ENCODE results near the gene CDC14A.
A peak's percentile ranks its signal among the peaks of the same experiment; 100 is the strongest.

CDC14A gene

DNA sequence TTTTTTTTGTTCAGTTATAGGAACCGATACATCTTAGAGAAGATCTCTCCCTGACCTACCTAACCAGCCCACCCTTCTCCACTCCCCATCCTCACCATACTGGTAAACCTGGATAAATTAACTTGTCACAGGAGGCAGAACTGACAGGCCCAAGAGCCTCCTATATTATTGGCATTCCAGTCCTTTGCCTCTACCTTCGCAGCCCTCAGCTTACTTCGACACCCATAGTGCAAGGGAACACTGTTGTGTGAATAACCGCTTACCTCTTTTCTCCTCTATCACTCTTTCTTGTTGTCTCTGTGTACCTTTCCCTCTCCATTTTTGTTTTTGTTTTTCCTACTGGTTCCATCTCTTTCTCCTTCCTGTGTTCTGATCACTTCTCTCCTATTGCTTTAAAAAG is 58.7 kb downstream of the CDC14A start:
- no peak for DNase-seq

GRCh38 chr1:100411574-100411973 is 59.3 kb downstream of the CDC14A start:
- no peak for DNase-seq

GRCh38 chr1:100413035-100413434 is 60.7 kb downstream of the CDC14A start:
- DNase-seq, result no peak

GRCh38 chr1:100414693-100415497 is 62.6 kb downstream of the CDC14A start:
- DNase-seq, result peak; percentile 79

GRCh38 chr1:100415498-100415778 is 63.1 kb downstream of the CDC14A start:
- DNase-seq, result no peak

GRCh38 chr1:100419072-100419471 is 66.8 kb downstream of the CDC14A start:
- DNase-seq, result no peak

DNA sequence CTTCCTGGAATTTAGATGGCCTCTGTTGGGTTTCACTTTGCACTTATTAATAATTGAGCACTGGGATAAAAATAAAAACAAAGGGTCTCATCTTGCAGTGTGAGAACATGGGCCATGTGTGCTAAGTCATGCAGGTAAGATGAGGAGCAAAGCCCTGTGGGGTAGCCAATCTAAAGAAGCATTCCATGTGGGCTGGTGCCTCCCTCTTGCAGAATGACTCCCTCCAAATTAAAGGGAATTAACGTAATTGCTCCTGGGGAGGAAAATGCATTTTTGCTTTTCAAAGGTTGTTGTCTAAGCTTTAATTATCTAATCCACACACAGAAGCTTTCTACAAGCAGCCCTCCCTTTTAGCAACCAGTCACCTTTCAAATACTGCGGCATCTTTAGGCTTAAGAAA is 69.8 kb downstream of the CDC14A start:
- peak; percentile 92 for DNase-seq

- DNase-seq, result peak; percentile 26
Observed at GRCh38 chr1:100423832-100424337, 71.6 kb downstream of the CDC14A start.

DNA sequence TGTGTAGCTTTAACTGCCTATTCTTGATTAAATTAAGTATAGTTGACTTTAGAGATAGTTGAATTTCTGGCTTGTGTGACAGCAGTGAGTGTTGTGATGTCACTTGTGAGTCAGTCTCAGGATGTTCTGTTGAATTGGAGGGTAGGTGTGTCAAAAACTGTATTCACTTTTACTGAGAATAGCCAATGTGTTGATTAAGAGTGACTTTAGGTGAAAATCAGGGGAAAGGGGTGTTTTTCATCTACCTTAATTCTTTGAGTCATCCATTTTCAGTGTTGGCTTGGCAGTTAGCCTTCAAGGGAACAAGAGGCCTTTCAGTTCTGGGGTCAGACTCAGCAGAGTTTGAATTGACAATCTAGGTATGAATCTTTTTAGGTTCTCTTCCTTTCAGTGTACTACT is 75.9 kb downstream of the CDC14A start:
- peak; percentile 89 for DNase-seq

DNA sequence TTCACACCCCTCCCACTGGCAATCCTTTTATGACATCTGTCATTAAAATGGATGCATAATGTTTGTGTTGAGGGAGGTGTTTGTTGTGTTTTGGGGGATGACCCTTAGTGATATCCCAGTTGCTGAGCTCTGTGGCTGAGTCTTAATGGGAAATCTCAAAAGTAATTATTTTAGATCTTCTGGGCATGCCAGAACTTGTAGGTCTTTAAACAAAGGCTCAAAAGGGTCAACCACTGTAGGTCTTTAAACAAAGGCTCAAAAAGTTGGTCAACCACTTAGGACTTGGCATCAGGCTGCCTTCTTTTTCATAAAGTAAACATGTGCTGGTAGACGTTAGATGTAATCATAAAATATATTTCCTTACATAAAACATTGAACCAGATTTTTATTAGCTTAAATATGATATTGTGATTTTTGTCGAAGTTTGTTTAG is 78.0 kb downstream of the CDC14A start:
- DNase-seq, result peak; percentile 92

GRCh38 chr1:100431954-100432353 is 79.6 kb downstream of the CDC14A start:
- no peak for DNase-seq

- no peak for DNase-seq
Observed at GRCh38 chr1:100433563-100433962, 81.3 kb downstream of the CDC14A start.

GRCh38 chr1:100434831-100435230 is 82.5 kb downstream of the CDC14A start:
- no peak for DNase-seq

DNA sequence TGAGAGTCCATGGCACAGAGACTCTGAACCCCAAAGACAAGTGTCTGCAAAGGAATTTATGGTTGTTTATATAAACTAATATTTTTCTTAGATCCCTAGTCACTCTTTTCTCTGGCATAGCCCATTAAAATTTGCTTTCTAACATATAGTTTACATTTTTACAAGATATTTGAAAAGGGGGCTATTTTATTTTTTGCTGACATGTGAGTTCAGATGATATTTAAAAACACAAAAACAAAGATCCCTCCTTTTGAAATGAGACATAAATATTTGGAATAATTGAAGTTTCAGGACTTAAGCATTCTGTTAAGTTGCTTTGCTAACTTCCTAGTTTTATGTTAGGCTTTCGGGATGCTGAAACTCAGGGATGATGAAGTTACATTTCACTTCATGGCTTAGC is 86.1 kb downstream of the CDC14A start:
- no peak for DNase-seq

DNA sequence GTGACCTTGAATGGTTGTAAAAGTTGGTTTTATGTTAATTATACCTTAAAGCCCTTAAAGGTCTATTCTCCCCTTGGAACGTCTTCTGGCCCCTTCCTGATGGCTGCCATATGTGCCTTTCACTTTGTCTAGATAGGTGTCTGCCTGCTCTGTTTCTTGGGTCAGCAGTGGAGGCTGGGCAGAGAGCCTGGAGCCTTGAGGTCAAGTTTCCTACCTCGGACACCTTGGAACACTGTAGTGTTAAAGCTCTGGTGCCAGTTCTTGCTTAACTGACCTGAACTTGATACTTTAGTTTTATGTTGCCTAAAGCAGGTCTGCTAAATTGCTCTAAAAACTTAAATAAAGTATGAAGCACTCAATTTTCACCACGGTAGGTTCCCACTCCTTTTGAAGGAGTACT is 86.5 kb downstream of the CDC14A start:
- peak; percentile 20 for DNase-seq

GRCh38 chr1:100440075-100440809 is 87.9 kb downstream of the CDC14A start:
- peak; percentile 72 for DNase-seq

DNA sequence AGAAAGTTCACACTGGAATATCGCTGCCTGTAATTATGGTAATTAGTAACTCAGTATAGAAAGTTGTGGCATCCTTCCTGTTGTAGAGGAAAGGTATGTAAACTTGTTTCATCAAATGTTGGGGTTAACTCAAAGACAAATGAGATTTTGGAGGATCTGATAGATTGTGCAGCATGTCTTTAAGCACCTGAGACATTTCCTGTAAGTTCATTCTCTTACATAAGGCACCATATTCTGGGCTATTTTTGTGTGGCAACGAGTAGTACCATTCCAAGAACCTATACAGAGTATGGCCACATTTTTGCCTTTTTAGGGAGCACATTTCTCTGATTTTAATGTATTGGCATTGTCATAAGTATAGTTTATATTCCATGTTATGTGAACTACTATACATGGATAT is 88.8 kb downstream of the CDC14A start:
- peak; percentile 39 for DNase-seq

DNA sequence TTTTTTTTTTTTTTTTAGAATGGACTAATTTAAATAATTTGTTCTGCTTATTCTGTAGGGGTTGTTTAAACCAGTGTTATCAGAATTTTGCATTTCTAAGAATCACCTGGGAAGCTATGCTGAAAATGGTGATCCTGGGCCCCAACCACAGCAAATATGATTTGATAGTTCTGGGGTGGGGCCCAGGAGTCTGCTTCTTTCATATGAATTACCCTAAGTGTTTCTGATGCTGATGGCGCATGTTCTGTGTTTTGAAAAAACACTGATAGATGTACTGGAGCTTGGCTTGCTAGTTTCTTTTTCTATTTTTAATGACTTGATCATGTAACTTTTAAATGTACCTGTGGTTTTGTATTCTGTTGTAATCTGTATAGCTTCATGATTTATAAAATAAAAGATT is 89.3 kb downstream of the CDC14A start:
- peak; percentile 2 for DNase-seq

- DNase-seq, result peak; percentile 17
Observed at GRCh38 chr1:100443811-100444571, 91.7 kb downstream of the CDC14A start.

- DNase-seq, result no peak
Observed at GRCh38 chr1:100445565-100445964, 93.3 kb downstream of the CDC14A start.

DNA sequence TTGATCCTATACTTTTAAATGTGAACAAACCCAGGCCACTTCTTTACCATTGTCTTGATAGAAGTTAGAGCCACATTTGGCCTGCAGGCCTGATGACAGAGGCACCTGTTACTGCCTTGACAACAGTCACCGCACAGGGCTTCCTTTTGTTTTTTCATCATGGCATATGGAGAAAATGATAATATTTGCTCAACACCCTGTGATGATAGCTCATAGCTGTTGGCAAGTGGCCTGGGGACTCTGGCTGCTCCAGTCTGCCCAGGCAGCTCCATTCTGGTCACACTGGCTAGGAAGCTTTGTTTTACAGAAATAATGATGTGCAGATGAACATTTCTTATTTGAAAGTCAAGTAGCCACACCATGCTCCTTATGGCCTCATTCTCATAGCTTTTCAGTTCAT is 96.1 kb downstream of the CDC14A start:
- peak; percentile 90 for DNase-seq

DNA sequence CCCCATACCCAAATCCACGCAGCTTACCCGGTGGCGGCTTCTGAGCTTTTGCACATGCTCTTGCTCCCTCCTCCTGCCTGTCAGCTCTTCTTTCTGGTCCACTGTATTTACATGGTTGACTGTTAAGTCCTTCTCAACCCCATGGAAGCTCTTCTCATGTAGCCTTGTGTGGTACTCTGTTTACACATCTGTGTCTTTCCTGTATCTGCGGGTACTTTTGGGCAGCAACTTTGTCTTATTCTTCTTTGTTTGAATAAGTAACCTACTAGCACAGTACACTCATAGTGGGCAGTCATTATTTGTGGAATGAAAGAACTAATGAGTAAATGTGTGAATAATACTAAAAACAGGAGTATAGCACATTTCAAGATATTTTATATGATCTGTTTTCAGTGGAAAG is 97.2 kb downstream of the CDC14A start:
- DNase-seq, result no peak

- DNase-seq, result peak; percentile 55
Observed at GRCh38 chr1:100452641-100453040, 100.3 kb downstream of the CDC14A start.

Measured in NCI-H69 (cell line).